HG02623 (cell line): ENCODE data around the gene CXCL14.

Source experiments
- ATAC-seq: cut with Tn5 transposase; IDR thresholded peaks from one replicate; pipeline ENCODE4 v1.9.1; 2021; ENCODE audit warnings: moderate library complexity; ENCODE audit not compliant: unreplicated experiment

The CXCL14 gene

DNA sequence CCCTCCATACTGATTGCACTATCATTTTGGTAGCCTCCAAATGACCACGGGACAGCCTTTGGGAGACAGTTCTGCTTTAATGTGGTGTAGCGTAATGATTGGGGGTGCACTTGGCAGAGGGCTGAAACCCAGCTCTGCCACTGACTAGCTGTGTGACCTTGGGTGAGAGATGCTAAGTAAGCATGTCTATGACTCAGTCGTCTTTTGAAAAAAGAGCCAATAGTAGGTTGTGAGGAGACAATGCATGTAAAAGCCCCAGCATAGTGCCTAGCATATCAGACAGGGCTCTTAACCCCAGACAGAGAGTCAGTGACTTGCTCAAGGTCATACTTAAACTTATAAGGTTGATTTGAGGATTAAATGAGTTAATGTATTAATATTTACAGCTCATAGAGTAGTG is 18.0 kb upstream of the CXCL14 start:
- no peak for ATAC-seq

DNA sequence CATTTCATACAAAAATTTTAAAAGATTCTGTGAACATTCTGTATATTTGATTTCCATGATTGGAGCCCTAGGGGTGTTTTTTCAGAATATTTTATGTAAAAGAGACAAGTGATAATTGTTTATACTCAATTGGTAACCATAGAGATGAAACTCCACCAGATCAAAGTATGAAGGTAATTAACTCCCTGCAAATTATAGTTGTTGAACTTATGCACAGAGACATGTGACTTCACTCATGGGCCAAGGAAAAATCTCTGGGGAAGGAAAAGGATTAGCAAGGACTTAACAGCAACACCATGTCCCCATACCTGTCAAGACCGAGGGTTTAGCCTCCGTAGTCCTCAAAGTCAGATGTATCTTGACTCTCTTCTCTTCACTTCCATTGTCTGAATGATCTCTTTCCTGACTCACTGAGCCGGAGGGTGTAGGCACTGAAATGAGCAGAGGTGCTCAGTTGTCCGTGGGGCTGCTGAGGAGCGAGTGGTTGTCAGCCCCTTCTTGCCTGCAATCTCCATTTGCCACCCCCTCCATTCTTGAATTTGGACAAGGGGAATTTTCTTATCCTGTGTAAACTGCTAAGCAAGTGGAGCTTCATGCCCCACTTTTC is 17.5 kb upstream of the CXCL14 start:
- no peak for ATAC-seq

DNA sequence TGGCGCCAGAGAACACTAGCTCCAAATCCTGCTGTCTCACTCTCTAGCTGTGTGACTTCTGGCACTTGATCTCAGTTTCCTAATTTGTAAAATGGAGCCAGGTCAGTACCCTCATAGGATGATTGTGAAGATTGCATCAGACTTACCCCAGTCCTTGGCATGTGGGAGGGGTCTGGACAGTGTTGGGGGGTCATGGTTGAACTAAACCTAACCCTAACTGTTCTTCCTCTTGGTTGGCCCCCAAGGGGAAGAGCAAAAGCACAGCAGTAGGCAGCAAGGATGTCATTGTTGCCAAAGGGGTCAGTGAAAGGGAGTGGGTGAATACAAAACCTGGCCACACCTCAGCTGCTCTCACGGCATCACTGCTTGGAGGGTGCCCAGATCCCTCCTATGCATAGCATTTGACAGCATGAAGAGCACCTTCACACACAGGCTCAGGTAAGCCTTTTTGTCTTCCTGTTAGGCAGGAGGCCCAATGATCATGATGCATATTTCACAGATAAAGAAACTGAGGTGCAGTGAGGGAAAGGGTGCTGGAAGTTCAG is 15.7 kb upstream of the CXCL14 start:
- no peak for ATAC-seq

DNA sequence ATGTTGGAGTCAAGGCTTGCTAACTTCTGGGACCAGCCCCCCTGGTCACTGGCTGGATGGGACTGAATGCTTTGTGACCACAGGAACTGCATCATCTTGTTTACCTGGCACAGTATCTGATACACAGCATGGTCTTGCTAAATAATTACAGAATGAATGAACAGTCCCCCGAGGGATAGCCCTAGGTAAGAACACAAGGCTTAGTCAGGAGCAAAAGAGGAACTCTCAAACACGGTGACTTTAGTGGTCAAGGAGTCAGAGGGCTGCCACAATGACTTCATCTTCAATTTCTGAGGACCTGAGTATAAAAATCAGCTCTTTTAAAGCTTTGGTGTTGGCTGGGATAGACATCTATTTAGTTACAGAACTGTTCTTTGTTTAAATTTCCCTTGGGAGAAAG is 15.1 kb upstream of the CXCL14 start:
- ATAC-seq: no peak

DNA sequence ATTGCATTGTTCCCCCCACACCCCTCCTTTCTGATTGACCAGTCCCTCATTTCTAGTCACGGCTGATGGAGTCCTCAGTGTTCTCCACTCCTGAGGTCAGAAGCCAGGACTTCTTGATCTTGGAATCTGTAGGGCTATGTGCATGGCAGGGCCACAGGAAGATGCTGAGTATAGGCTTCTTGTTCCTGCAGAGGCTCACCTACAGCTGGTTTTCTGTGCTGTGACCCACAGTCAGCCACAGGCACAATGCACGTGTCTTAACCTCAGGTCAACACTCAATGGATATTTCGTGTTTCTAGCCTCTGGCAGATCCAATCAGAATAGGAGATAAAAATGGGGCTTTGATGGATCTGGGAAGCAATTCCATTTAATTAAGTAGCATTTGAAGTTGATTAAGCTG is 14.3 kb upstream of the CXCL14 start:
- ATAC-seq: no peak

DNA sequence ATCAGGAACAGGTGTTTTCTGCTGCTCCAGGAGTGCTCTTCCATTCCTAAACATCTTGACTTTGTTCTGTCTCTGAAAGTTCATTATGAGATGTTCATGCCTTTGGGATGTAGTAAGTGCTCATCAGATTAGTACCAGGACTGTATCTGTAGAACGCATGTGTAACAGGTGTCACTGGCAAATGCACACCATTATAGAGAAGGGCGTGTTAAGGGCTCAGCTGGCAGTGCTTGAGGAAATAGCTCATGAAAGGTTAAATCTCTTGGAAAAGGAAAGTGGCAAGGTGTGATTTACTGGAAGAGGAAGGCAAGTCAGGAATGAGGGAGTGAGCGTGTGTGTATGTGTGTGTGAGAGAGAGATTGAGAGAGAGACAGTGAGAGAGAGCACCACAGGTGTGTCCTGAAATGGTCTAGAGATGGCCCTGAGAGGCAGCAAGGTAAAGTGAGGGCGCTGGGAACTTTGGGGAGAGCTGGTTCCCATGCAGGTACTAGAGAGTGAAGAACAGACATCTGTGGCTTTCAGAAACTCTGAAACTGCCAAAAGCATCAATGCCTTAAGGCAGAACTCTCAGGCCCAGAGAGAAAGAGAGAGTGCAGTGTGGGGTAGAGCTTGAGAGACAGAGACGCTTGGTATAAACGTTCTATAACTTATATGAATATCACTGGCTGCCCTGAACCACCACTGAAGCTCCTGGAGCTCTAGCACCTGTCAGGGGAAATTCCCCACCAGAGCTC is 13.7 kb upstream of the CXCL14 start:
- ATAC-seq: no peak

DNA sequence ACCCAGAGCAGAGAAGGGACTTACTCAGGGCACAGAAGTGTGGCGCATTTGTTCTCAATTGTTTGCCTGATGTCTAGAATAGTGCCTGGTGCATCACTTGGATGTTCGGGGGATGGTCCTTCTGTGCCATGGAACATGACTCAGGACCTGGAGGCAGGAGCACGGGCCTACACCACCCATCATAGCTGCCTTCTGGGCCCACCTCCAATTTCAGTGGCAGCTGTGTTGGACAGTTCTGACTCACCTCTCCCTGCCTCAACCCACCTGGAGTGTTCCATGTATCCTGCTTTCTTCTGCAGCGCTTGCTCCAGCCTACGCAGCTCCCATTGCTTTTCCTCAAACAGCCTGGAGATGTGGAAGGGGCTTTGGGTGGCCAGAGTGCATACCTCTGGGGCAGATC is 12.5 kb upstream of the CXCL14 start:
- no peak for ATAC-seq

DNA sequence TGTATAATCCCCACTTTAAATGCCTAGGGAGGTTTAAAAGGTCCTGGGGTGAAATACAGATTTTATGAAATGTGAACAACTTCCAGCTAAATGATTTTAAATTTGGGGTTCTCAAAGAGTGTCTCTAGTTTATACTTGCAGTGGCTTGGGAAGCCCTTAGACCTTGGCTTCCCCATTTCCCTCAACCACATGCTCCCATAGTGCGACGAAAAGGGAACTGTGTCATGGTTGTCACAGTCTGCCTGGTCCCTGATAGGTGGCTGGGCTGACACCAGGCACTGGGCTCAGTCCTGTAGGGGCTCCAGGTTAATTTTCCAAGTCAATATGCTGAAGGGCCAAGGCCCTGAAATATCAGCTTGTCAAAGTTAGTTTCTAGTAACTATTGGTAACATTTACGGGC is 10.4 kb upstream of the CXCL14 start:
- no peak for ATAC-seq

DNA sequence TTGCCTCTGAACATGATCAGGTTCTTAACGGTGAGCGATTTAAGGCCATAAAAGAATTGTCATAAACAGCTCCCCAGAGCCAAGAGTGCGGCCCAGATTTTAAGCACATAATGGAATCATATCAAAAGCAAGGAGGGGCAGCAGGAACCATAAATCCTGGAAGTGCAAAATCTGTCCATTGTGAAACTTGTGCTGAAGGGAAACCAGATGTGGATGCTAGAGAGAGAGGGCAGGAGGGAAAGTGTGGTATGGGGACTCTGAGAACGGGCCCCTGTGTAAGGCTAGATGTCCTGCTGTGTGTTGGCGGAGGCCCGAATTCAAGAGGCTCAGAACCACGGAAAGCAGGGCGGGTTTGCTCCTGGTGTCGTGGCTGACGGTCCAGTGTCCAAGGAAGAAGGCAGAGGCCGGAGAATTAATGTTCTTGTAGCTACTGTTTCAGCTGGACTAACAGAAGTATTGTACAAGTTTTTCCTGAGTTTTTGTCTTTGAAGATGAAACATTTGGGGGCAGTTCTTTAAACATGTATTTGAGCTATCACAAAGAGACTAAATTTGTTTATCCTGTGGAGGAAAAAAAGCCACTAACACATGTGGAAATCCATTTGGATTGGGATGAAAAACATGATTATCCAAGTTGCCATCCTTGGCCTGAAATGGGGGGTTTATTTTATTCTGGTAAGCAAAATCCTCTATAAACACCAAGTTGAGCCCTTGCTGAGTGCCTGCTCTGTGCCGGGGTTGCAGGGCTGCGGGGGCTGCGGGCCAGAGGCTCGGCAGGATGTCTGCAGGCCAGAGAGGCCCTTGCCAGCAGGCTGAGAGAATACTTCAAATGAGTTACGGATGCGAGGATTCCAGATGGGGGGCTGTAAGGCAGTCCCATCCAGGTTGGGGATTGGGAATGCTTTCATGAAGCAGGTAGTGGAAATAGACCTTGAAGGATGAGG is 9.2 kb upstream of the CXCL14 start:
- ATAC-seq: no peak

DNA sequence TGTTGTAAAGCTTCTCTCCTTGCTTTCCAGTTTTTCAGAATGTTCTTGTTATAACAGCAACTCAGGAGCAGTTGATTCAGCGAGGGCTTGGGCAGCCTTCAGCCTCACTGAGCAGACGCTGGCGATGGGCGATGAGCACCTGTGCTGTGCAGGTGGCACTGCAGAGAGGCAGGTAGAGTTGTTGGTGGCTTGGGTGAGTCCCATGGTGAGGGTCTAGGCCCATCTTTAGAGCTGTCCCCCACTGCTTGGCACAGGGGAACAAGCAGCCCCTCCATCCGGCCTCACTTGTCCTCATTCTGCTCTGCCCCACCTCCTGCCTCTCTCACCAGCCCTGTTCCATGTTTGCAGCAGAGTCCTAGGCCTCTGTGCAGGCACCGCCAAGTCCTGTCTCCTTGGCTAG is 6.1 kb upstream of the CXCL14 start:
- ATAC-seq: no peak

DNA sequence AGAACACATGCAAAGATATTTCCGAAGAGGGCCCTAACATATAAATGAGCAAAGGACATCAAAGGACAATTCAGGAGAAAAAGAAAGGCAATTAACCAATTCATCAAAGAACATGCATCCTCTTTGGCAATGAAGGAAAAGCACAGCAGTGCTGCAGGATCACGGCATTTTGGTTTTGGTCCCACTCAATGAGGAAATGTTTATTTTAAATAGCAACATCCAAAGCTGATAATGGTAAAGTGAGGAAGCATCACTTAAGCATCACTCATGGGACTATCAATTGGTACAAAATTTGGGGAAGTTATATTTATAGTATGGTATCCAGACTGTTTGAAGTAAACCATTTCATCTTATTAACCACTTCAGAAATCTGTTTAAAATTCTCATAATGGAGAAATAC is 5.5 kb upstream of the CXCL14 start:
- ATAC-seq: no peak

DNA sequence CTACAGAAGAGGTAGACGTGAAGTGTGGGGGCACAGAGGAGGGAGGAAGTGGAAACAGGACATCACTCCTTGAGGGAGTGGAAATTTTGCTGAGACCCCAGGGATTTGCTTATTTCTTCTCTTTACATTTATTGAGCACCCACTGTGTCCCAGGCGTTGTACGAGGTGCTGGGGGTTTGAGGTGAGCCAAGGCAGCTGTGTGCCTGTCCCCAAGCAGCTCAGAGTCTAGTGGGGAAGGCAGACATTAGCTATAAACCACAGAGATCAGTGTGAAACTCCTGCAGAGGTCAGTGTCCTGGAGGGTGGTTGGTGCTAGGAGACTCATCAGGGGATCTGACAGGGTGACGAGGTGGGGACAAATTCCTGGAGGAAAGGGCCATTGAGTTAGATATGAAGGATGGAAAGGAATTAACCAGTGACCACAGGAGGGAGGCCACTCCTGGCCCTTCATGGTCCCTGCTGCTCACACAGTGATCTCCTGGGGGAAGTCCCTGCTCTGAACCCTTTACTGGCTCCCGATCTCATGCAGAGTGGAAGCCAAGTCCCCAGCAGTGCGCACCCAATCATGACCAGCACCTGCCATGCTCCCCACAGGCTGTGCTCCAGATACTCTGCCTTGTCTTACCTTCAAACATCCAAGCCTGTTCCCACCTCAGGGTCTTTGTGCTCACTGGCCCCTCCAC is 3.4 kb upstream of the CXCL14 start:
- no peak for ATAC-seq

DNA sequence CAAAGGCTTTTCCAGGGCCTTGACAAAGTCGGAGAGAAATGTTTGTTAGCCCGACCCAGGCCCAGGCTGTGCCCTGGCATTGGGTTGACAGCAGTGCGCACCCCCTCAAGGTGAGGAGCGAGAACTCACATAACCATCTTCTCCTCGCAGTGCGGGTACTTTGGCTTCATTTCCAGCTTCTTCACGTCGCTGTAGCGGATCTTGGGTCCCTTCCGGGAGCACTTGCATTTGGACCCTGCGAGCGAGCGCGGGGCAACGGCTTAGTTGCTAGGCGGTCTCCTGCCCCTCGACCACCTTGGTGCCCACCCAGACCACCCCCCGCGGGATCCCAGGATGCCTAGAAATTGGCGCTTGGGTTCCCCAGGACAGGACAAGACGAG is 496 bp downstream of the CXCL14 start:
- ATAC-seq: no peak

DNA sequence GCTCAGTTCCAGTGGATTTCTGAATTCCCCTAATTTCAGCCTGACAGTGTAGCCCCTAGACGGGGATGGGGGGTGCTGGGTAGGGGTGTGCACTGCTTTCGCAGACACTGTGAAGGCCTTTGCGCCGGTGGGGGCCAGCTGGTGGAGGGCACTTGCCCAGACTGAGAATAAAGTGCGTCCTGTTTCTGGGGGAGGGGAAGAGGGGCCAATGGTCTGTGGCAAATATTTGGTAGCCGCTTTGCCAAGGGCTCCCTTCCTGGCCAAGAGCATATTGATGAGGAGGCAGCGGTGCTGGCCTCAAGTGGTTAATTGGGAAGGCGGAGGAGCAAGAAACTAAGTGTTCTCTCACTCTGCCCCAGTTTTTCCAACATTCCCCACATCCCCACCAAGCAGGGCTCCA is 1.4 kb downstream of the CXCL14 start:
- ATAC-seq: no peak

DNA sequence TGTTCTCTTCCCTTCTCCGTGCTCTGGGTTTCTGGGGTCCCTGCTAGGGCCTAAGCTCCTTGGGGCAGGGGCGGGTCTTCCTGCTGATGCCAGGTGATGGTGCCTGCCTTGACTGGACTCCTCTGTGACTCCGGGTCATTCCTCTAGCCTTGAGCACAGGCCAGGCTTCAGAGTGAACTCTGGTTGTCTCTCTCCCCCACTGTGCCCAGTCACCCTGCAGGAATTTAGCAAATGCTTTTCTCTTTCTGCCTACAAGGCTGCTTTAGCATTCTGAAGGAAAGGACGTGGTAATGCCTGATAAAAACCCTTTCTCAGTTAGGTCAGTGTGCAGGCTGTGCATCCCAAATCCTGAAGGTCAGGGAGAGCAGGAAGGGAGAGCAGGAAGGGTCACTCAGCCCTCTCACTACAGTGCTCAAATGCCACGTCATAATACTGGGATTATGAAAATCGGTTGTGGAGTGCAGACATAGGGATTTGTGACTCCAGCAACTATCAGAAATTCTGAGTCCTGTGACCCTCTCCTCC is 2.7 kb downstream of the CXCL14 start:
- ATAC-seq: no peak

DNA sequence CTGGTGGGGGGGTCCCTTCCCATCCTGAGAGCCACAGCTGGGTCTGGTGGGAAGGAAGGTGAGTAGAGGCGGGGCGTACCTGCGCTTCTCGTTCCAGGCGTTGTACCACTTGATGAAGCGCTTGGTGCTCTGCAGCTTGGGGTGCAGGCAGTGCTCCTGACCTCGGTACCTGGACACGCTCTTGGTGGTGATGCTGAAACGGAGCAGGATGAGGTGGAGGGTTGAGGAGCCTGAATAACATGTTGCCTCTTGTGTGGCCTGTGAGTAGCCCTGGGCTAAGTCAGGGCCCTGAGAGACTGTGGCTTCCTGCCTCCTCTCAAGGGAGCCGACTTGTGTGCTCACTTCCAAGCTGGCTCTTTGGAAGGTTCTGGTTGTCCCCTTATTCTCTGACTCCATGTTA is 4.3 kb downstream of the CXCL14 start:
- no peak for ATAC-seq

DNA sequence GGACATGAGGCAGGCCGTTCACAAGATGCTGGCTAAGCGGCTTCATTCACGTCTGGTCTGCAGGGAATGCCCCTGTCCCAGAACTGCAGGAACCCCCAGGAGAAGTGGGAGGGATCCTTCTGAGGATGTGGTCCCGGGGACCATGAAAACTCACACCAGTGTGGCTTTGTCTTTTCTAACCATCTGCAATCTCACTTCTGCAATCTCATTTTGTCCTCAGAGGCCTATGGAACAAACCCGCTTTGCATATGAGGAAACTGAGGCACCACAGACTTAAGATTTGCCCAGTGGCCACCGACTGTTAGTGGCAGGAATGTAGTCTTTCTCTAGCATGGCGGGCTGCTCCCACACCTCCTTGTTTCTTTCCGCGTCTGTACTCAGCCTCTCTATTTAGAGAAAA is 6.9 kb downstream of the CXCL14 start:
- no peak for ATAC-seq

DNA sequence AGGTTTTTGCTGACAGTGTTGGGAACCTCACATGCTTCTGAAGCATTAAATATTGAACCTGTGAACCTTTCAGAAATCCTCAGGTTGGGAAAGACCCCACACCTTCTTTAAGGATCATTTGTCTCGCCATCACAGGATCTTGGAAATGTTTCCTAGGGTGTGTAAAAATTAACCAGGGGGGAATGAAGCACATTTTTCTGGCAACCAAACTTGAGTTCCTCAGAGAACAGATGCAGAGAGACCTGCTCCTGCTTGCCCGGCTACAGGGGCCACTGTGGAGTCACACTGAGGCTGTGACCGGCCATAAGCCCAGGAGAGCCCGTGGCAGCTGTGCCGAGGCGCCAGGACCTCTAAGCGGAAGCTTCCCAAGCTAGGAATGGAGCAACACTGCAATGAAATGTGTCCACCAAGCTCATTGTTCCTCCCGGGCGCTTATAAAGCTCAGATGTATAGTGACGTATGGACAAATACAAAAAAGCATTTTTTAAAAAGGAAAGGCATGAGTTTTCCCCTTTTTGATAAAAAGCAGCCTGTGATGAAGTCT is 7.7 kb downstream of the CXCL14 start:
- no peak for ATAC-seq

DNA sequence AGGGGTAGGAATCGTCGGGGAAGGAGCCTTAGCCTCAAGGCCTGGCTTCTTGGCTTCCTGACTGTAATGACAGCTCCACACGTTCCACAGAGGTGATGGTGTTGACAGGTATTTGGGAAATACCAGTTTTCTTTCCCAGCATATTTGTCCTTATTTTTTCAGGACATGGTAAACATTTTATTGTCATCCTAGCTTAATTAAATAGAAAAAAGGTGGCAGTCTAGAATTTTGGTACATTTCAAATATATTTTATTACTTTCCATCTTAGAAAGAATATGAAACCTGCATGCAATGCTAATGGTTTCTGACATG is 8.4 kb downstream of the CXCL14 start:
- ATAC-seq: no peak

DNA sequence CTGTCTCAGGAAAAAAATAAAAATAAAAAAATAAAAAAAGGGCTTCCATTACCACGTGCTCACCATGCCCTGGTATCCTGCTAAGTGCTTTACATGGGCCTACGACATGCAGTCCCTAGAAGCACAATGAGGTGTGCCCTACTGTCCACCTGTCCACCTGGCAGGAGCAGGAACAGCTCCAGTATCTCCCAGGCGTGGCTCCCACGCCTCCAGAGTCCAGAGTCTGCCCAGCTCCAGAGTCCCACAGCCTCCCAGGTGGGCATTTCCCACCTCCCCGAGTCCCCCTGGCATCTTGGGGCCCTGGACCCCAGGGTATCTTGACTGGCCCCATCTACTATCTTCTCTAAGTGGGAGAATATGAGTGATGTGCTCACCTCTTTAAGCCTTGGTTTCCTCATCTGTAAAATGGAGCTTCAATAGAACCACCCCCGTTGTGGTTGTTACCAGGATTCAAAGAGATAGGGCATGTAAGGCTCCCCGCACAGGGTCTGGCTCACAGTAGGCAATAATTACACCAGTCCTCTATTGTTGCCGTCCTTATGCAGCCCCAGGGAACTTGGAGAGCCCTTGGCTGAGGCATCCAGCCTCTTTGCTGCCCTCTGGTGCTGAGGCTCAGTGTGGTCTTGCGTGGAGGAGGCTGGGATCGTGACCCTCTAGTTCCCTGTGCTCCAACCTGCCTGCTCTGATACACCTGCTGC is 8.9 kb downstream of the CXCL14 start:
- no peak for ATAC-seq
